Mucosa of descending colon (tissue), 3 donors: ENCODE data around the gene PSAPL1. TPM values are rescaled to one million over a fixed set of nuclear protein-coding genes. Genes with fewer than 3 reads are reported as not detected.

Source experiments
- ATAC-seq: fragments of 200-7000 bp; cut with Tn5 transposase; one replicate; pipeline ENCODE4 v1.9.1; 2020; ENCODE audit warnings: mild to moderate bottlenecking, moderate library complexity
- DNase-seq, 3 donors: peaks; one replicate each; pipeline ENCODE4 v3.0.0-alpha.2; 2020
- H3K36me3 ChIP-seq: fragments of 200-600 bp; one replicate; pipeline ENCODE4 v1.8.0; 2021; ENCODE audit warnings: low read depth, mild to moderate bottlenecking
- H3K4me1 ChIP-seq: fragments of 200-600 bp; one replicate; pipeline ENCODE4 v1.8.0; 2021; ENCODE audit warnings: low read depth, mild to moderate bottlenecking
- H3K4me3 ChIP-seq: fragments of 200-600 bp; one replicate; pipeline ENCODE4 v1.8.0; 2021; ENCODE audit warnings: mild to moderate bottlenecking
- H3K9me3 ChIP-seq: fragments of 200-600 bp; one replicate; pipeline ENCODE4 v1.8.0; 2021; ENCODE audit warnings: mild to moderate bottlenecking
- intact Hi-C, 2 donors: fragments of 100-400 bp; cut with DNase I in 1 of 2; cut with micrococcal nuclease in 1 of 2; formaldehyde crosslinking; loops; one replicate each; pipeline versions ENCODE4 v1.11.0 to v1.11.1; 2022; cut with DNase I, micrococcal nuclease
- total RNA-seq, 3 donors: library from RNA; stranded (reverse); fragmentation: NEBNext Ultra II Directional in 2 of 3; extraction: Animal tissue kit (Norgen Biotek cat#: 25700) in 2 of 3; gene quantifications; one replicate each; pipeline versions ENCODE4 v1.2.1 to v1.2.4, GENCODE V29; 2021 to 2023
- TF ChIP-seq, protein P1 (sequence below): fragments of 200-600 bp; IDR thresholded peaks from one replicate; pipeline ENCODE4 v1.8.0; 2022; ENCODE audit warnings: antibody characterized with exemption, mild to moderate bottlenecking
- donor health status: DM: no; HTN: no; CAD: no; lungs with moderate emphysema.
- donor health status: DM: no; HTN: no; CAD: no.
- donor health status: DM: no; HTN: yes; CAD: no.

Gene PSAPL1
- total RNA-seq, 3 donors from 2014 or later, result not detected

GRCh38 chr4:7411896-7412553, 22.7 kb downstream of the PSAPL1 start:
- DNase-seq, result peak in 1 of 3 donors; percentile 26
- no peak overlapping the region for H3K4me3 ChIP-seq
- no peak for ATAC-seq
- intact Hi-C loops, result no loop called here
- H3K4me1 ChIP-seq, result no peaks in the 10 kb centered on the region
- peaks cover 10% of the 10 kb centered on the region for H3K9me3 ChIP-seq
- H3K36me3 ChIP-seq, result no peaks in the 10 kb centered on the region
- TF ChIP-seq, protein P1, sequence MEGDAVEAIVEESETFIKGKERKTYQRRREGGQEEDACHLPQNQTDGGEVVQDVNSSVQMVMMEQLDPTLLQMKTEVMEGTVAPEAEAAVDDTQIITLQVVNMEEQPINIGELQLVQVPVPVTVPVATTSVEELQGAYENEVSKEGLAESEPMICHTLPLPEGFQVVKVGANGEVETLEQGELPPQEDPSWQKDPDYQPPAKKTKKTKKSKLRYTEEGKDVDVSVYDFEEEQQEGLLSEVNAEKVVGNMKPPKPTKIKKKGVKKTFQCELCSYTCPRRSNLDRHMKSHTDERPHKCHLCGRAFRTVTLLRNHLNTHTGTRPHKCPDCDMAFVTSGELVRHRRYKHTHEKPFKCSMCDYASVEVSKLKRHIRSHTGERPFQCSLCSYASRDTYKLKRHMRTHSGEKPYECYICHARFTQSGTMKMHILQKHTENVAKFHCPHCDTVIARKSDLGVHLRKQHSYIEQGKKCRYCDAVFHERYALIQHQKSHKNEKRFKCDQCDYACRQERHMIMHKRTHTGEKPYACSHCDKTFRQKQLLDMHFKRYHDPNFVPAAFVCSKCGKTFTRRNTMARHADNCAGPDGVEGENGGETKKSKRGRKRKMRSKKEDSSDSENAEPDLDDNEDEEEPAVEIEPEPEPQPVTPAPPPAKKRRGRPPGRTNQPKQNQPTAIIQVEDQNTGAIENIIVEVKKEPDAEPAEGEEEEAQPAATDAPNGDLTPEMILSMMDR, result no peak

GRCh38 chr4:7411491-7411890, 23.2 kb downstream of the PSAPL1 start:
- ATAC-seq, result no peak
- TF ChIP-seq, protein P1, result no peak
- intact Hi-C loops, result no loop called here
- no peak overlapping the region for H3K4me3 ChIP-seq
- no peaks in the 10 kb centered on the region for H3K36me3 ChIP-seq
- H3K4me1 ChIP-seq, result no peaks in the 10 kb centered on the region
- peaks cover 10% of the 10 kb centered on the region for H3K9me3 ChIP-seq
- no peak for DNase-seq

- DNase-seq (no peak), ATAC-seq (no peak)
- intact Hi-C loops, result no loop called here
- Histone ChIP-seq H3K4me3 (no peak overlapping the region), H3K4me1 (no peaks in the 10 kb centered on the region), H3K9me3 (peaks cover 10% of the 10 kb centered on the region), H3K36me3 (no peaks in the 10 kb centered on the region)
- TF ChIP-seq, protein P1, result no peak
These were observed 24.3 kb downstream of the PSAPL1 start for GRCh38 chr4:7410446-7410845.

- DNase-seq (no peak), ATAC-seq (no peak)
- TF ChIP-seq, protein P1, result no peak
- Histone ChIP-seq H3K36me3 (no peaks in the 10 kb centered on the region), H3K4me3 (no peak overlapping the region), H3K9me3 (peaks cover 10% of the 10 kb centered on the region), H3K4me1 (no peaks in the 10 kb centered on the region)
- intact Hi-C loops, result no loop called here
These were observed 26.6 kb downstream of the PSAPL1 start for GRCh38 chr4:7408166-7408565.

GRCh38 chr4:7403001-7403400, 31.7 kb downstream of the PSAPL1 start:
- Histone ChIP-seq H3K36me3 (no peaks in the 10 kb centered on the region), H3K4me1 (no peaks in the 10 kb centered on the region), H3K9me3 (peaks cover 3% of the 10 kb centered on the region), H3K4me3 (no peak overlapping the region)
- TF ChIP-seq, protein P1, result no peak
- ATAC-seq (no peak), DNase-seq (no peak)
- intact Hi-C loops, result no loop called here

GRCh38 chr4:7402526-7402925, 32.2 kb downstream of the PSAPL1 start:
- Histone ChIP-seq H3K4me3 (no peak overlapping the region), H3K4me1 (no peaks in the 10 kb centered on the region), H3K36me3 (no peaks in the 10 kb centered on the region), H3K9me3 (no peaks in the 10 kb centered on the region)
- intact Hi-C loops, result no loop called here
- TF ChIP-seq, protein P1, result no peak
- DNase-seq (no peak), ATAC-seq (no peak)
